Panc1 (cell line): Measurements from ENCODE around the gene DHRS7C. TPM values are rescaled to one million over a fixed set of nuclear protein-coding genes. Genes with fewer than 3 reads are reported as not detected.

Experiments used
- ATAC-seq: fragments of 200-7000 bp; cut with Tn5 transposase; 2 replicates; pipeline ENCODE4 v1.9.1; 2020; ENCODE audit warnings: mild to moderate bottlenecking, moderate library complexity
- BruUV-seq: library from RNA; stranded (reverse); fragments of 400-500 nt; replicated peaks from 2 replicates; lab custom pipeline; 2021; lab: Mats Ljungman, UMichigan
- CTCF ChIA-PET: fragments of 300-600 bp; sonication (Branson Sonifier 250); formaldehyde crosslinking; loops from one replicate; lab custom pipeline; 2022; ENCODE audit warnings: antibody characterized with exemption; lab: Charles Lee
- POLR2A ChIA-PET: fragments of 300-600 bp; sonication (Branson Sonifier 250); formaldehyde crosslinking; loops from one replicate; lab custom pipeline; 2022; ENCODE audit warnings: antibody characterized with exemption; lab: Charles Lee
- DNase-seq: peaks from one replicate; pipeline ENCODE4 v3.0.0-alpha.2; 2010; ENCODE audit warnings: low read depth, low spot score
- H3K27ac ChIP-seq: 2 replicates; pipeline ENCODE4 v1.5.1; 2011; ENCODE audit warnings: mild to moderate bottlenecking, low read length, inconsistent platforms
- H3K27me3 ChIP-seq: fragments of 200-500 bp; sonication (Bioruptor generic); 2 replicates; pipeline ENCODE4 v1.6.0; 2014; ENCODE audit warnings: low read length, inconsistent platforms; ENCODE audit not compliant: control insufficient read depth, insufficient read depth
- H3K36me3 ChIP-seq: fragments of 200-500 bp; sonication (Bioruptor generic); 2 replicates; pipeline ENCODE4 v1.5.1; 2014; ENCODE audit warnings: inconsistent platforms, mild to moderate bottlenecking, low read length, moderate library complexity; ENCODE audit not compliant: control insufficient read depth, insufficient read depth
- H3K4me1 ChIP-seq: 2 replicates; pipeline ENCODE4 v1.5.1; 2011; ENCODE audit warnings: inconsistent platforms, mild to moderate bottlenecking, low read length, moderate library complexity; ENCODE audit not compliant: control insufficient read depth, insufficient read depth
- H3K4me3 ChIP-seq, 2 experiments: 2 replicates each; pipeline ENCODE4 v1.5.1; 2011 to 2012; ENCODE audit warnings: low read depth in 2 of 2, low read length in 2 of 2, mild to moderate bottlenecking in 2 of 2, inconsistent platforms in 1 of 2, moderate library complexity in 1 of 2
- H3K9me3 ChIP-seq: fragments of 200-500 bp; sonication (Bioruptor generic); 2 replicates; pipeline ENCODE4 v1.5.1; 2014; ENCODE audit warnings: low read depth, mild to moderate bottlenecking, inconsistent platforms, low read length, moderate library complexity; ENCODE audit not compliant: control insufficient read depth, insufficient read depth
- CTCF ChIP-seq: fragments of 450-650 bp; IDR thresholded peaks from 2 replicates; pipeline ENCODE4 v1.5.1; 2017; ENCODE audit warnings: mild to moderate bottlenecking
- POLR2AphosphoS5 ChIP-seq: IDR thresholded peaks from 2 replicates; pipeline ENCODE4 v1.6.1; 2012; ENCODE audit warnings: mild to moderate bottlenecking, low read depth, low read length, moderate library complexity
- REST ChIP-seq, 2 experiments: IDR thresholded peaks; 2 replicates each; pipeline ENCODE4 v1.6.1; 2011 to 2012; ENCODE audit warnings: low read depth in 2 of 2, control low read depth in 1 of 2, low read length in 1 of 2, mild to moderate bottlenecking in 1 of 2, moderate library complexity in 1 of 2; ENCODE audit not compliant: insufficient read depth in 1 of 2
- SIN3A ChIP-seq: IDR thresholded peaks from 2 replicates; pipeline ENCODE4 v1.6.1; 2012; ENCODE audit warnings: low read depth, mild to moderate bottlenecking, low read length, moderate library complexity, borderline replicate concordance; ENCODE audit not compliant: insufficient read depth
- TCF7L2 ChIP-seq: IDR thresholded peaks from 2 replicates; pipeline ENCODE4 v1.6.1; 2011; ENCODE audit warnings: mild to moderate bottlenecking, low read depth, low read length, inconsistent platforms
- in situ Hi-C: cut with HindIII; loops from 2 replicates; pipeline ENCODE4 v1.10.0; 2016; ENCODE audit warnings: low sequenced_read_pairs, low pct_unique_long_range_greater_than_20kb
- intact Hi-C: fragments of 100-400 bp; cut with micrococcal nuclease; formaldehyde crosslinking; loops from one replicate; pipeline ENCODE4 v1.10.0; 2022; ENCODE audit not compliant: unreplicated experiment
- total RNA-seq: library from RNA; stranded (reverse); gene quantifications from one replicate; pipeline ENCODE4 v1.2.1, GENCODE V29; 2021; ENCODE audit not compliant: unreplicated experiment

DHRS7C gene
- total RNA-seq, 1 experiment from 2014 or later: not detected

GRCh38 chr17:9798724-9799123 is 7.3 kb upstream of the DHRS7C start:
- no TSS peak for BruUV-seq
- in situ Hi-C loops: no loop called here
- intact Hi-C loops: no loop called here
- Histone ChIP-seq H3K27ac (no peak overlapping the region), H3K4me1 (peaks cover 8% of the 10 kb centered on the region), H3K27me3 (no peaks in the 10 kb centered on the region), H3K36me3 (no peaks in the 10 kb centered on the region), H3K4me3 (no peak overlapping the region), H3K9me3 (no peaks in the 10 kb centered on the region)
- TF ChIP-seq TCF7L2: no peak
- no peak for TF ChIP-seq POLR2AphosphoS5
- no peak for TF ChIP-seq SIN3A
- no peak for TF ChIP-seq CTCF
- no peak for TF ChIP-seq REST (IDR thresholded peaks at IDR 0.05; ENCODE audit: insufficient read depth in 1 of 2, low read depth in 2 of 2, low read length in 1 of 2)
- DNase-seq (no peak), ATAC-seq (no peak)
- ChIA-PET CTCF (no interaction called here), POLR2A (no interaction called here)

GRCh38 chr17:9798008-9798407 is 6.6 kb upstream of the DHRS7C start:
- Histone ChIP-seq H3K9me3 (no peaks in the 10 kb centered on the region), H3K27ac (no peak overlapping the region), H3K4me1 (peaks cover 8% of the 10 kb centered on the region), H3K36me3 (no peaks in the 10 kb centered on the region), H3K27me3 (no peaks in the 10 kb centered on the region), H3K4me3 (no peak overlapping the region)
- in situ Hi-C loops: no loop called here
- intact Hi-C loops: no loop called here
- ChIA-PET POLR2A (no interaction called here), CTCF (no interaction called here)
- ATAC-seq: no peak
- TF ChIP-seq REST (IDR thresholded peaks at IDR 0.05; ENCODE audit: insufficient read depth in 1 of 2, low read depth in 2 of 2, low read length in 1 of 2): no peak
- no peak for TF ChIP-seq POLR2AphosphoS5
- TF ChIP-seq TCF7L2: no peak
- no peak for TF ChIP-seq CTCF
- no peak for TF ChIP-seq SIN3A
- no TSS peak for BruUV-seq
- no peak for DNase-seq
